GM21528 (cell line): ENCODE measurements around the gene SLC29A3.
A peak's percentile ranks its signal among the peaks of the same experiment; 100 is the strongest.

Experiments used
- ATAC-seq: cut with Tn5 transposase; IDR thresholded peaks from one replicate; pipeline ENCODE4 v1.9.1; 2021; ENCODE audit warnings: mild to moderate bottlenecking, moderate library complexity; ENCODE audit not compliant: unreplicated experiment, low FRiP score

SLC29A3 gene

GRCh38 chr10:71365366-71365765 is 46.3 kb downstream of the SLC29A3 start:
- ATAC-seq, result no peak

- ATAC-seq, result no peak
These were observed 47.6 kb downstream of the SLC29A3 start for GRCh38 chr10:71366690-71367089.

GRCh38 chr10:71367271-71367670 is 48.2 kb downstream of the SLC29A3 start:
- ATAC-seq, result no peak

GRCh38 chr10:71368176-71368575 is 49.1 kb downstream of the SLC29A3 start:
- no peak for ATAC-seq

- ATAC-seq, result no peak
These were observed 49.6 kb downstream of the SLC29A3 start for GRCh38 chr10:71368643-71369042.

- ATAC-seq, result no peak
These were observed 50.5 kb downstream of the SLC29A3 start for GRCh38 chr10:71369602-71370001.

GRCh38 chr10:71370031-71370430 is 51.0 kb downstream of the SLC29A3 start:
- no peak for ATAC-seq

GRCh38 chr10:71371750-71372166 is 52.7 kb downstream of the SLC29A3 start:
- peak; percentile 52 for ATAC-seq

- no peak for ATAC-seq
These were observed 53.9 kb downstream of the SLC29A3 start for GRCh38 chr10:71372882-71373495.

- no peak for ATAC-seq
These were observed 55.6 kb downstream of the SLC29A3 start for GRCh38 chr10:71374481-71375233.

GRCh38 chr10:71375952-71376351 is 56.9 kb downstream of the SLC29A3 start:
- ATAC-seq, result no peak

- no peak for ATAC-seq
These were observed 59.5 kb downstream of the SLC29A3 start for GRCh38 chr10:71378336-71379117.

GRCh38 chr10:71379118-71379766 is 60.2 kb downstream of the SLC29A3 start:
- no peak for ATAC-seq

- ATAC-seq, result no peak
These were observed 61.8 kb downstream of the SLC29A3 start for GRCh38 chr10:71380841-71381240.

- ATAC-seq, result no peak
These were observed 62.6 kb downstream of the SLC29A3 start for GRCh38 chr10:71381611-71382010.

- ATAC-seq, result no peak
These were observed 63.0 kb downstream of the SLC29A3 start for GRCh38 chr10:71382028-71382427.

GRCh38 chr10:71382757-71383156 is 63.7 kb downstream of the SLC29A3 start:
- no peak for ATAC-seq

- ATAC-seq, result no peak
These were observed 65.1 kb downstream of the SLC29A3 start for GRCh38 chr10:71383972-71384687.

GRCh38 chr10:71388171-71388570 is 69.1 kb downstream of the SLC29A3 start:
- ATAC-seq, result no peak

GRCh38 chr10:71388583-71389310 is 69.7 kb downstream of the SLC29A3 start:
- ATAC-seq, result no peak
